ENCODE results near the gene RTL10. TPM values are rescaled to one million over a fixed set of nuclear protein-coding genes. Genes with fewer than 3 reads are reported as not detected.

Gene RTL10
- total and polyA plus RNA-seq, 4 donors, result 7.4 to 22.7 (median 11.6) TPM

DNA sequence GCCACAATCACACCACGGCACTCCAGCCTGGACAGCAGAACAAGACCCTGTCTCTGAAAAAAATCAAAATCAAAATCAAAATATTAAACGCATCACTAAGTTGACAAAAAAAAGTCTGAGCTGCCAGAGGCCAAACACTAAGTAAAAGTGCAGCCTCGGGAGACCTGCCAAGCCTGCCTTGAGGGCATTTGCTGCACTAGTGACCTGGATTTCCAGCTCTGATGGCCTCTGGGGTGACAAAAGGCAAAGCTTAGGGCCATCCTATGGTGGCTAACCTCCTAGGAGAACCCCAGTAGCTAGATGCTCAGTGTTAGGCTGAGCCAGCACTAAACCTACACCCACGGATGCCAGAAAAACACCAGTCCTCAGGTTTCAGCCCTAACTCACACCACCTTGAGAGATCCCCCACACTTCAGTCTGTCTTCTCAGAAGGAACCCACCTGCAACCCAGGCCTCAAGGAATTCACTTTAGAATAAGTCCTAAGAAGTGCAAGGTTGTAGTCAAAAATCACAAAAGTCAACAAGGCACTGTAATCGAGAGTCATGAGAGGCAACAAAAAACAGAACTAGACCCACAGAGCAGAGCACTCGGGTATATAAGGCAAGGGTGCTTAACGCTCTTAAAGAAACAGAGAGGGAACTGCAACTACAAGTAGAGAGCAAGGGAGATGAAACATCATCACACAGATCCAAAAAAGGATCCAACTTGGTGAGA is 28.6 kb downstream of the RTL10 start:
- no peak for ATAC-seq (ENCODE audit: insufficient read depth, low FRiP score)
- Histone ChIP-seq H3K4me3 (no peak overlapping the region), H3K4me1 (ENCODE audit: control insufficient read depth in 5 of 5, insufficient read depth in 5 of 5, low read length in 5 of 5) (peaks cover 0 to 8% (median 0%) of the 10 kb centered on the region in 5 donors), H3K27me3 (ENCODE audit: control insufficient read depth in 3 of 3, insufficient read depth in 3 of 3, low read length in 2 of 3) (no peaks in the 10 kb centered on the region), H3K9me3 (ENCODE audit: control insufficient read depth in 4 of 4, insufficient read depth in 3 of 4, low read length in 3 of 4) (no peaks in the 10 kb centered on the region), H3K27ac (ENCODE audit: low read depth in 1 of 2, low read length in 1 of 2) (no peak overlapping the region), H3K9ac (ENCODE audit: insufficient read depth in 1 of 2, low read length in 2 of 2) (no peak overlapping the region), H3K36me3 (ENCODE audit: control insufficient read depth in 4 of 4, insufficient read depth in 4 of 4, low read length in 4 of 4) (no peaks in the 10 kb centered on the region)
- WGBS, 2 donors, result 79 to 91% methylated on average over 7 of the region's 7 CpGs
- TF ChIP-seq, protein P1, sequence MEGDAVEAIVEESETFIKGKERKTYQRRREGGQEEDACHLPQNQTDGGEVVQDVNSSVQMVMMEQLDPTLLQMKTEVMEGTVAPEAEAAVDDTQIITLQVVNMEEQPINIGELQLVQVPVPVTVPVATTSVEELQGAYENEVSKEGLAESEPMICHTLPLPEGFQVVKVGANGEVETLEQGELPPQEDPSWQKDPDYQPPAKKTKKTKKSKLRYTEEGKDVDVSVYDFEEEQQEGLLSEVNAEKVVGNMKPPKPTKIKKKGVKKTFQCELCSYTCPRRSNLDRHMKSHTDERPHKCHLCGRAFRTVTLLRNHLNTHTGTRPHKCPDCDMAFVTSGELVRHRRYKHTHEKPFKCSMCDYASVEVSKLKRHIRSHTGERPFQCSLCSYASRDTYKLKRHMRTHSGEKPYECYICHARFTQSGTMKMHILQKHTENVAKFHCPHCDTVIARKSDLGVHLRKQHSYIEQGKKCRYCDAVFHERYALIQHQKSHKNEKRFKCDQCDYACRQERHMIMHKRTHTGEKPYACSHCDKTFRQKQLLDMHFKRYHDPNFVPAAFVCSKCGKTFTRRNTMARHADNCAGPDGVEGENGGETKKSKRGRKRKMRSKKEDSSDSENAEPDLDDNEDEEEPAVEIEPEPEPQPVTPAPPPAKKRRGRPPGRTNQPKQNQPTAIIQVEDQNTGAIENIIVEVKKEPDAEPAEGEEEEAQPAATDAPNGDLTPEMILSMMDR (IDR thresholded peaks at IDR 0.05; ENCODE audit: control extremely low read depth, extremely low read depth), result no peak
- DNase-seq, result no peak

GRCh38 chr22:19824926-19825339 is 29.7 kb downstream of the RTL10 start:
- H3K9me3 ChIP-seq (ENCODE audit: control insufficient read depth in 4 of 4, insufficient read depth in 3 of 4, low read length in 3 of 4), result no peaks in the 10 kb centered on the region
- TF ChIP-seq, protein P1 (IDR thresholded peaks at IDR 0.05; ENCODE audit: control extremely low read depth, extremely low read depth), result no peak
- no peaks in the 10 kb centered on the region for H3K36me3 ChIP-seq (ENCODE audit: control insufficient read depth in 4 of 4, insufficient read depth in 4 of 4, low read length in 4 of 4)
- DNase-seq, result no peak
- H3K27me3 ChIP-seq (ENCODE audit: control insufficient read depth in 3 of 3, insufficient read depth in 3 of 3, low read length in 2 of 3), result no peaks in the 10 kb centered on the region
- 96 to 97% methylated on average over 8 of the region's 8 CpGs for WGBS, 2 donors
- H3K4me1 ChIP-seq (ENCODE audit: control insufficient read depth in 5 of 5, insufficient read depth in 5 of 5, low read length in 5 of 5), result peaks cover 0 to 8% (median 0%) of the 10 kb centered on the region in 5 donors
- no peak overlapping the region for H3K4me3 ChIP-seq
- H3K27ac ChIP-seq (ENCODE audit: low read depth in 1 of 2, low read length in 1 of 2), result no peak overlapping the region
- H3K9ac ChIP-seq (ENCODE audit: insufficient read depth in 1 of 2, low read length in 2 of 2), result no peak overlapping the region
- no peak for ATAC-seq (ENCODE audit: insufficient read depth, low FRiP score)

- Histone ChIP-seq H3K27me3 (ENCODE audit: control insufficient read depth in 3 of 3, insufficient read depth in 3 of 3, low read length in 2 of 3) (no peaks in the 10 kb centered on the region), H3K9me3 (ENCODE audit: control insufficient read depth in 4 of 4, insufficient read depth in 3 of 4, low read length in 3 of 4) (no peaks in the 10 kb centered on the region), H3K4me1 (ENCODE audit: control insufficient read depth in 5 of 5, insufficient read depth in 5 of 5, low read length in 5 of 5) (peaks cover 0 to 8% (median 0%) of the 10 kb centered on the region in 5 donors), H3K9ac (ENCODE audit: insufficient read depth in 1 of 2, low read length in 2 of 2) (no peak overlapping the region), H3K4me3 (no peak overlapping the region), H3K36me3 (ENCODE audit: control insufficient read depth in 4 of 4, insufficient read depth in 4 of 4, low read length in 4 of 4) (no peaks in the 10 kb centered on the region), H3K27ac (ENCODE audit: low read depth in 1 of 2, low read length in 1 of 2) (no peak overlapping the region)
- DNase-seq (no peak), ATAC-seq (ENCODE audit: insufficient read depth, low FRiP score) (no peak)
- WGBS, 2 donors, result 65 to 79% methylated on average over 15 to 16 of the region's 16 CpGs
- TF ChIP-seq, protein P1 (IDR thresholded peaks at IDR 0.05; ENCODE audit: control extremely low read depth, extremely low read depth), result no peak
Measured at GRCh38 chr22:19824212-19824925, 30.3 kb downstream of the RTL10 start.

Measured in lung (tissue), 12 donors.